Osteocyte (in vitro differentiated cells): ENCODE data around the gene HOXB3. TPM values are rescaled to one million over a fixed set of nuclear protein-coding genes. Genes with fewer than 3 reads are reported as not detected.

Experiments
- DNase-seq: peaks from one replicate; pipeline ENCODE4 v3.0.0; 2021; ENCODE audit warnings: mixed read lengths; ENCODE audit not compliant: unreplicated experiment; ENCODE audit errors: extremely low spot score
- H3K27ac Mint-ChIP-seq: one replicate; pipeline ENCODE4 v1.8.0; 2021; ENCODE audit warnings: mild to moderate bottlenecking, mixed read lengths; ENCODE audit not compliant: unreplicated experiment
- H3K27me3 Mint-ChIP-seq: one replicate; pipeline ENCODE4 v1.8.0; 2021; ENCODE audit warnings: mixed read lengths; ENCODE audit not compliant: unreplicated experiment
- H3K36me3 Mint-ChIP-seq: one replicate; pipeline ENCODE4 v1.8.0; 2021; ENCODE audit warnings: mixed read lengths; ENCODE audit not compliant: unreplicated experiment
- H3K4me1 Mint-ChIP-seq: one replicate; pipeline ENCODE4 v1.8.0; 2021; ENCODE audit warnings: mixed read lengths; ENCODE audit not compliant: unreplicated experiment
- H3K4me3 Mint-ChIP-seq: one replicate; pipeline ENCODE4 v1.8.0; 2021; ENCODE audit warnings: mild to moderate bottlenecking, moderate library complexity, mixed read lengths; ENCODE audit not compliant: unreplicated experiment
- H3K9me3 Mint-ChIP-seq: one replicate; pipeline ENCODE4 v1.8.0; 2021; ENCODE audit warnings: mixed read lengths; ENCODE audit not compliant: unreplicated experiment
- total RNA-seq: library from RNA; stranded (reverse); gene quantifications from 2 replicates; pipeline ENCODE4 v1.2.1, GENCODE V29; 2021
- TF ChIP-seq, protein P1 (sequence below): fragments of 200-600 bp; sonication (generic); IDR thresholded peaks from 2 replicates; pipeline ENCODE4 v1.5.0; 2021; ENCODE audit warnings: antibody characterized with exemption, mild to moderate bottlenecking, moderate library complexity

HOXB3 gene
- total RNA-seq, 1 donor from 2014 or later, result 0.46 TPM

GRCh38 chr17:48596000-48596734 lies 6.1 kb upstream of the HOXB3 start:
- DNase-seq, result no peak
- no peak overlapping the region for H3K4me3 Mint-ChIP-seq
- TF ChIP-seq, protein P1, sequence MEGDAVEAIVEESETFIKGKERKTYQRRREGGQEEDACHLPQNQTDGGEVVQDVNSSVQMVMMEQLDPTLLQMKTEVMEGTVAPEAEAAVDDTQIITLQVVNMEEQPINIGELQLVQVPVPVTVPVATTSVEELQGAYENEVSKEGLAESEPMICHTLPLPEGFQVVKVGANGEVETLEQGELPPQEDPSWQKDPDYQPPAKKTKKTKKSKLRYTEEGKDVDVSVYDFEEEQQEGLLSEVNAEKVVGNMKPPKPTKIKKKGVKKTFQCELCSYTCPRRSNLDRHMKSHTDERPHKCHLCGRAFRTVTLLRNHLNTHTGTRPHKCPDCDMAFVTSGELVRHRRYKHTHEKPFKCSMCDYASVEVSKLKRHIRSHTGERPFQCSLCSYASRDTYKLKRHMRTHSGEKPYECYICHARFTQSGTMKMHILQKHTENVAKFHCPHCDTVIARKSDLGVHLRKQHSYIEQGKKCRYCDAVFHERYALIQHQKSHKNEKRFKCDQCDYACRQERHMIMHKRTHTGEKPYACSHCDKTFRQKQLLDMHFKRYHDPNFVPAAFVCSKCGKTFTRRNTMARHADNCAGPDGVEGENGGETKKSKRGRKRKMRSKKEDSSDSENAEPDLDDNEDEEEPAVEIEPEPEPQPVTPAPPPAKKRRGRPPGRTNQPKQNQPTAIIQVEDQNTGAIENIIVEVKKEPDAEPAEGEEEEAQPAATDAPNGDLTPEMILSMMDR, result no peak
- no peaks in the 10 kb centered on the region for H3K36me3 Mint-ChIP-seq
- H3K4me1 Mint-ChIP-seq, result peaks cover 11% of the 10 kb centered on the region
- no peak overlapping the region for H3K27ac Mint-ChIP-seq
- peaks cover 97% of the 10 kb centered on the region for H3K27me3 Mint-ChIP-seq
- no peaks in the 10 kb centered on the region for H3K9me3 Mint-ChIP-seq

- Mint-ChIP-seq H3K36me3 (no peaks in the 10 kb centered on the region), H3K4me3 (no peak overlapping the region), H3K27me3 (peaks cover 97% of the 10 kb centered on the region), H3K27ac (no peak overlapping the region), H3K9me3 (no peaks in the 10 kb centered on the region), H3K4me1 (peaks cover 11% of the 10 kb centered on the region)
- TF ChIP-seq, protein P1, result no peak
- no peak for DNase-seq
These were observed 5.4 kb upstream of the HOXB3 start for GRCh38 chr17:48595278-48595999.

GRCh38 chr17:48594538-48595277 lies 4.7 kb upstream of the HOXB3 start:
- H3K4me3 Mint-ChIP-seq, result no peak overlapping the region
- no peaks in the 10 kb centered on the region for H3K9me3 Mint-ChIP-seq
- H3K27ac Mint-ChIP-seq, result no peak overlapping the region
- H3K36me3 Mint-ChIP-seq, result no peaks in the 10 kb centered on the region
- H3K27me3 Mint-ChIP-seq, result peaks cover 97% of the 10 kb centered on the region
- TF ChIP-seq, protein P1, result no peak
- DNase-seq, result no peak
- H3K4me1 Mint-ChIP-seq, result peaks cover 13% of the 10 kb centered on the region

DNA sequence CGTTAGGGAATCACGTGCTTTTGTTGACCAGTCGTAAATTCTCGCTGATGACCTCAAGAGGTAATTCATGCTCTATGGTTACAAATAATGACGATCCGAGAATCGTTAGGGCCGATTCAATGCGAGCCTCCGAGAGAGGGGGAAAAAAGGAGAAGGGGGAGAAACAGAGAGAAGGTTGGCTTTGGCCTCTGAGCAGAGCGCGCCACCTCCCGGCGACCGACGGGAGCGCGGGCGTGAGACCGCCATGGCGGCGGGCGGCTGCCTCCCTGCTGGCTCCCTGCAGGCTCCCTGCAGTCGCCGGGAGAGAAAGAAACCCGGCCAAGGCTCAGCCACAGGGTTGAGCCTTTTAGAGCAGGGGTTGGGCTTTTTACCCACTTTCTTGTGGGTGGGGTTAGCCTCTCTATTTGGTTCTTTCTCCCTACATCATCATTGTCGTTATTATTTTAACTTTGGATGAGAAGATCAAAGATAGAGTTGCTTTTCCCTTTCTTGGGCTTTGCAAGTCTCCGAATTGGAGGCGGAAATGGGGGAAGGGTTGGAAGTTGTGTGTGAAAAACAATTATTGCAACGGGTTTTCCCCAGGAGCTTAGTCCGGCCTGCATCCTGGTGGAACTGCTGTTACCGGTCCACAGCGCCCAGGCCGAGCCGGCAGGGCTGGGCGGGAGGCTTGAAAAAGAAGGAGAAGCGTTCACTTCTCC lies 3.9 kb upstream of the HOXB3 start:
- Mint-ChIP-seq H3K4me1 (peaks cover 13% of the 10 kb centered on the region), H3K4me3 (no peak overlapping the region), H3K27ac (no peak overlapping the region), H3K36me3 (no peaks in the 10 kb centered on the region), H3K27me3 (peaks cover 97% of the 10 kb centered on the region), H3K9me3 (no peaks in the 10 kb centered on the region)
- no peak for DNase-seq
- TF ChIP-seq, protein P1, result peak; percentile 69
